Esophagus squamous epithelium (tissue), 4 donors: ENCODE results near the gene AHRR.

Source experiments
- CTCF ChIP-seq, 6 experiments: fragments of 450-650 bp in 4 of 6; fragments of 200-600 bp in 2 of 6; sonication (generic) in 2 of 6; IDR thresholded peaks; one replicate each; pipeline ENCODE4 v1.5.1; 2016 to 2019; ENCODE audit warnings: antibody characterized with exemption in 6 of 6, mild to moderate bottlenecking in 4 of 6, moderate library complexity in 4 of 6
- POLR2A ChIP-seq, 4 donors: fragments of 450-650 bp; IDR thresholded peaks; one replicate each; pipeline ENCODE4 v1.6.1; 2017; ENCODE audit warnings: antibody characterized with exemption in 4 of 4, mild to moderate bottlenecking in 4 of 4, moderate library complexity in 3 of 4

- TF ChIP-seq POLR2A (IDR thresholded peaks at IDR 0.05) (no peak), CTCF (IDR thresholded peaks at IDR 0.05) (no peak)
These were observed 13.6 kb downstream of the AHRR start for GRCh38 chr5:334903-335739.
